ENCODE data around the gene HMOX2.

- no peak for TF ChIP-seq GATA3 (IDR thresholded peaks at IDR 0.05; ENCODE audit: low read depth, low read length)
- TF ChIP-seq GATA2 (IDR thresholded peaks at IDR 0.05; ENCODE audit: low read depth, low read length), result no peak
Observed at GRCh38 chr16:4556112-4556511, 79.9 kb downstream of the HMOX2 start, which contains the start of gene C16orf96.
